SK-N-SH (cell line): ENCODE results near the gene ATF3. TPM values are rescaled to one million over a fixed set of nuclear protein-coding genes. Genes with fewer than 3 reads are reported as not detected.

Experiments
- CTCF ChIA-PET: fragments of 300-600, 350-600 bp; formaldehyde crosslinking; extraction: SDS; loops from one replicate; lab custom pipeline; 2021; lab: Yijun Ruan, JAX
- POLR2A ChIA-PET: fragments of 350-600 bp; sonication (Branson Sonifier 250); formaldehyde crosslinking; extraction: SDS; loops from one replicate; lab custom pipeline; 2020; ENCODE audit warnings: antibody characterized with exemption, inconsistent platforms; lab: Yijun Ruan, JAX
- DNase-seq: peaks from one replicate; pipeline ENCODE4 v3.0.0; 2012
- H2AFZ ChIP-seq: fragments of 200-600 bp; sonication (generic); 2 replicates; pipeline ENCODE4 v1.8.1; 2016; ENCODE audit warnings: antibody characterized with exemption, mild to moderate bottlenecking, low read depth
- H3F3A ChIP-seq: fragments of 200-600 bp; sonication (generic); replicated peaks from 2 replicates; pipeline ENCODE3; 2016; ENCODE audit warnings: antibody characterized with exemption, mild to moderate bottlenecking; ENCODE audit not compliant: insufficient read depth
- H3K27ac ChIP-seq, 2 experiments: fragments of 200-500 bp in 1 of 2; fragments of 200-600 bp in 1 of 2; sonication (Bioruptor generic) in 1 of 2; sonication (generic), shearing (Covaris generic) in 1 of 2; 2 replicates each; pipeline versions ENCODE4 v1.5.1 to v1.6.1; 2014 to 2016; ENCODE audit warnings: low read depth in 2 of 2, inconsistent platforms in 1 of 2, low read length in 1 of 2, mild to moderate bottlenecking in 1 of 2, mixed read lengths in 1 of 2
- H3K27me3 ChIP-seq: fragments of 200-600 bp; sonication (generic), shearing (Covaris generic); 2 replicates; pipeline ENCODE4 v1.6.1; 2016; ENCODE audit warnings: mixed run types; ENCODE audit not compliant: insufficient read depth
- H3K36me3 ChIP-seq, 2 experiments: fragments of 200-500 bp in 1 of 2; fragments of 200-600 bp in 1 of 2; sonication (Bioruptor generic) in 1 of 2; sonication (generic) in 1 of 2; replicated peaks in 1 of 2; 2 replicates each; pipeline versions ENCODE3 to v1.5.1; 2014 to 2016; ENCODE audit warnings: low read length in 1 of 2, mild to moderate bottlenecking in 1 of 2; ENCODE audit not compliant: insufficient read depth in 2 of 2, control insufficient read depth in 1 of 2
- H3K4me1 ChIP-seq, 2 experiments: fragments of 200-500 bp in 1 of 2; fragments of 200-600 bp in 1 of 2; sonication (Bioruptor generic) in 1 of 2; sonication (generic), shearing (Covaris generic) in 1 of 2; 2 replicates each; pipeline versions ENCODE4 v1.5.1 to v1.6.1; 2014 to 2016; ENCODE audit warnings: low read depth in 1 of 2, low read length in 1 of 2, mixed run types in 1 of 2; ENCODE audit not compliant: insufficient read depth in 2 of 2, control insufficient read depth in 1 of 2
- H3K4me2 ChIP-seq: fragments of 200-600 bp; sonication (generic), shearing (Covaris generic); 2 replicates; pipeline ENCODE4 v1.6.1; 2017; ENCODE audit warnings: mixed run types
- H3K4me3 ChIP-seq, 2 experiments: fragments of 200-500 bp in 1 of 2; fragments of 200-600 bp in 1 of 2; sonication (Bioruptor generic) in 1 of 2; sonication (generic), shearing (Covaris generic) in 1 of 2; 2 replicates each; pipeline versions ENCODE4 v1.5.1 to v1.8.1; 2014 to 2016; ENCODE audit warnings: low read depth in 2 of 2, inconsistent platforms in 1 of 2, low read length in 1 of 2, mild to moderate bottlenecking in 1 of 2, mixed read lengths in 1 of 2, moderate library complexity in 1 of 2
- H3K79me2 ChIP-seq: fragments of 200-600 bp; sonication (generic); 2 replicates; pipeline ENCODE4 v1.8.1; 2017; ENCODE audit warnings: mild to moderate bottlenecking; ENCODE audit not compliant: insufficient read depth
- H3K9ac ChIP-seq: fragments of 200-600 bp; sonication (generic); 2 replicates; pipeline ENCODE4 v1.6.1; 2017; ENCODE audit warnings: mixed run types
- H3K9me2 ChIP-seq: fragments of 200-600 bp; sonication (generic); 2 replicates; pipeline ENCODE4 v1.6.1; 2017; ENCODE audit warnings: mixed run types
- H3K9me3 ChIP-seq: fragments of 200-600 bp; sonication (generic); 2 replicates; pipeline ENCODE4 v1.6.1; 2017; ENCODE audit warnings: mixed run types, mild to moderate bottlenecking, moderate library complexity
- H4K20me1 ChIP-seq: fragments of 200-600 bp; sonication (generic); 2 replicates; pipeline ENCODE4 v1.6.1; 2017; ENCODE audit warnings: mild to moderate bottlenecking, mixed run types; ENCODE audit not compliant: insufficient read depth
- CHD2 ChIP-seq: fragments of 150-350 bp; IDR thresholded peaks from 2 replicates; pipeline ENCODE4 v1.6.1; 2018; ENCODE audit warnings: low read length; ENCODE audit not compliant: partially characterized antibody
- ELF1 ChIP-seq: IDR thresholded peaks from 2 replicates; pipeline ENCODE4 v1.4.0; 2012
- EP300 ChIP-seq, 2 experiments: IDR thresholded peaks; 2 replicates each; pipeline versions ENCODE4 v1.4.0 to v1.6.1; 2012; ENCODE audit warnings: borderline replicate concordance in 1 of 2, low read depth in 1 of 2, low read length in 1 of 2
- EZH2phosphoT487 ChIP-seq: fragments of 200-600 bp; sonication (generic); IDR thresholded peaks from 2 replicates; pipeline ENCODE4 v1.6.1; 2017; ENCODE audit warnings: low read depth, mixed run types, mild to moderate bottlenecking, antibody characterized with exemption, moderate library complexity, borderline replicate concordance
- JUND ChIP-seq: IDR thresholded peaks from 2 replicates; pipeline ENCODE4 v1.4.0; 2012
- NFIC ChIP-seq: IDR thresholded peaks from 2 replicates; pipeline ENCODE4 v1.4.0; 2012; ENCODE audit warnings: borderline replicate concordance
- NRF1 ChIP-seq: IDR thresholded peaks from 2 replicates; pipeline ENCODE4 v1.6.1; 2012; ENCODE audit warnings: low read depth, mild to moderate bottlenecking, low read length
- POLR2AphosphoS5 ChIP-seq: IDR thresholded peaks from 2 replicates; pipeline ENCODE4 v1.6.1; 2012; ENCODE audit warnings: low read depth, low read length
- RFX5 ChIP-seq: IDR thresholded peaks from 2 replicates; pipeline ENCODE4 v1.6.1; 2012; ENCODE audit warnings: mild to moderate bottlenecking, improper control_type of control experiment, low read length
- SIN3A ChIP-seq: IDR thresholded peaks from 2 replicates; pipeline ENCODE4 v1.6.1; 2012; ENCODE audit warnings: low read depth, mild to moderate bottlenecking, low read length, moderate library complexity, borderline replicate concordance
- TAF1 ChIP-seq: IDR thresholded peaks from 2 replicates; pipeline ENCODE4 v1.6.1; 2012; ENCODE audit warnings: low read depth, mild to moderate bottlenecking, low read length, moderate library complexity, borderline replicate concordance
- TCF12 ChIP-seq: IDR thresholded peaks from 2 replicates; pipeline ENCODE4 v1.4.0; 2012
- TEAD4 ChIP-seq: IDR thresholded peaks from 2 replicates; pipeline ENCODE4 v1.4.0; 2012; ENCODE audit warnings: mild to moderate bottlenecking, borderline replicate concordance; ENCODE audit not compliant: insufficient read depth
- YY1 ChIP-seq: IDR thresholded peaks from 2 replicates; pipeline ENCODE4 v1.4.0; 2012; ENCODE audit warnings: low read depth, mild to moderate bottlenecking
- WGBS: methylation state at CpG from one replicate; pipeline ENCODE4 v1.1.6; 2017; ENCODE audit warnings: low lambda C conversion rate; 5-methylcytosine and 5-hydroxymethylcytosine counted together
- polyA plus RNA-seq, 3 experiments: library from polyadenylated mRNA; depleted of rRNA; stranded (reverse); fragments of >200 nt; gene quantifications; 2 replicates each; pipeline ENCODE4 v1.2.3, GENCODE V29; 2012
- TF ChIP-seq, protein P1 (sequence below): fragments of 200-600 bp; sonication (generic); IDR thresholded peaks from 2 replicates; pipeline ENCODE4 v1.6.1; 2017; ENCODE audit warnings: antibody characterized with exemption, mild to moderate bottlenecking, moderate library complexity
- TF ChIP-seq, protein P2 (sequence below): IDR thresholded peaks from 2 replicates; pipeline ENCODE4 v1.4.0; 2012; ENCODE audit warnings: low read depth, borderline replicate concordance
- TF ChIP-seq, protein P3 (sequence below): IDR thresholded peaks from 2 replicates; pipeline ENCODE4 v1.4.0; 2012; ENCODE audit warnings: low read depth, borderline replicate concordance
- TF ChIP-seq, protein P4 (sequence below): IDR thresholded peaks from 2 replicates; pipeline ENCODE4 v1.6.1; 2012; ENCODE audit warnings: mild to moderate bottlenecking, low read depth, low read length, moderate library complexity

The ATF3 gene
- polyA plus RNA-seq, 1 of the 3 experiments (the other 2 are of a cell fraction), result 29.7 TPM

DNA sequence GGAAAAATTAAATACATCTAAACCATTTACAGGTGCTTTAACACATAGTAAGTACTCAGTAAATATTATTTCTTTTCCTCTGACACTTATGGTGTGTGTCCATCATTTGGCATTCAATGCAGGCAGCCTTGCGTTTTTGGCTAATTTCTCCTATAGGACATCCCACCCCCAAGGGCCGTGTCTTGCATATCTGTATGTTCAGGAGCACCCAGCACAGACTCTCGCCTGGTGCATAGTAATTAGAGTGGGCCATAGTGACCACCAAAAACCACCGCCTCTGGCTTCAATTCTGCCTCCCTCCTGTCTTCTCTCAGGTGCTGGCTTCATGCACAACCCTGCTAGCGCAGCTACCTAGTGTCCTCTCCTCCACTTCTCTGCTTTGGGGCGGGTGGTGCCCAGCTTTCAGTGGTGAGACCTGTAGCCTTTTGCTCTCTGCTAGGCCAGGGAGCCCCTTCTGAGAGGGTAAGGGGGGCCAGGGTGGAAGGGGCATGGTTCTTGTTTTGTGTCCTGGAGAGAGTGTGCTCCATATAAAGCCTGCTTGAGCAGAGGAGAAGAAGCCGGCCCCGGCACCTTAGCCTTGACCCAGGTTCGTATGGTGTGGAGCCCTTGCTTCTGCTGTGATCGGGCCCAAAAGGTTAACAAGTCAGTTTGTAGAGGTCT is 57.7 kb downstream of the ATF3 start:
- no peak overlapping the region for H3K4me2 ChIP-seq
- H3K9ac ChIP-seq, result no peak overlapping the region
- H3K36me3 ChIP-seq, result no peaks in the 10 kb centered on the region
- H3K9me2 ChIP-seq, result no peaks in the 10 kb centered on the region
- no peak overlapping the region for H3K4me3 ChIP-seq
- ChIA-PET CTCF (interaction anchor here (1.0 to 6.0 kb wide), 3 partner anchors 58 to 188 kb away, joined by 3 to 51 read pairs (median 24); partner anchors contain the start of gene ATF3), POLR2A (interaction anchor here (1.0 kb wide), 1 partner anchor 108 kb away, joined by 5 read pairs; no protein-coding TSS in a partner anchor)
- H3K79me2 ChIP-seq, result no peaks in the 10 kb centered on the region
- no peaks in the 10 kb centered on the region for H3K27me3 ChIP-seq
- peaks cover 22 to 44% of the 10 kb centered on the region in 2 experiments for H3K4me1 ChIP-seq
- TF ChIP-seq, protein P1, sequence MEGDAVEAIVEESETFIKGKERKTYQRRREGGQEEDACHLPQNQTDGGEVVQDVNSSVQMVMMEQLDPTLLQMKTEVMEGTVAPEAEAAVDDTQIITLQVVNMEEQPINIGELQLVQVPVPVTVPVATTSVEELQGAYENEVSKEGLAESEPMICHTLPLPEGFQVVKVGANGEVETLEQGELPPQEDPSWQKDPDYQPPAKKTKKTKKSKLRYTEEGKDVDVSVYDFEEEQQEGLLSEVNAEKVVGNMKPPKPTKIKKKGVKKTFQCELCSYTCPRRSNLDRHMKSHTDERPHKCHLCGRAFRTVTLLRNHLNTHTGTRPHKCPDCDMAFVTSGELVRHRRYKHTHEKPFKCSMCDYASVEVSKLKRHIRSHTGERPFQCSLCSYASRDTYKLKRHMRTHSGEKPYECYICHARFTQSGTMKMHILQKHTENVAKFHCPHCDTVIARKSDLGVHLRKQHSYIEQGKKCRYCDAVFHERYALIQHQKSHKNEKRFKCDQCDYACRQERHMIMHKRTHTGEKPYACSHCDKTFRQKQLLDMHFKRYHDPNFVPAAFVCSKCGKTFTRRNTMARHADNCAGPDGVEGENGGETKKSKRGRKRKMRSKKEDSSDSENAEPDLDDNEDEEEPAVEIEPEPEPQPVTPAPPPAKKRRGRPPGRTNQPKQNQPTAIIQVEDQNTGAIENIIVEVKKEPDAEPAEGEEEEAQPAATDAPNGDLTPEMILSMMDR, result no peak
- TF ChIP-seq NRF1 (no peak), EZH2phosphoT487 (no peak), TAF1 (no peak), JUND (no peak), SIN3A (no peak), NFIC (no peak), CHD2 (no peak), RFX5 (no peak), EP300 (IDR thresholded peaks at IDR 0.05; ENCODE audit: borderline replicate concordance in 1 of 2, low read depth in 1 of 2, low read length in 1 of 2) (no peak), YY1 (no peak), TCF12 (no peak), ELF1 (no peak), TEAD4 (no peak), POLR2AphosphoS5 (no peak)
- TF ChIP-seq, protein P2, sequence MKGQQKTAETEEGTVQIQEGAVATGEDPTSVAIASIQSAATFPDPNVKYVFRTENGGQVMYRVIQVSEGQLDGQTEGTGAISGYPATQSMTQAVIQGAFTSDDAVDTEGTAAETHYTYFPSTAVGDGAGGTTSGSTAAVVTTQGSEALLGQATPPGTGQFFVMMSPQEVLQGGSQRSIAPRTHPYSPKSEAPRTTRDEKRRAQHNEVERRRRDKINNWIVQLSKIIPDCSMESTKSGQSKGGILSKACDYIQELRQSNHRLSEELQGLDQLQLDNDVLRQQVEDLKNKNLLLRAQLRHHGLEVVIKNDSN, result no peak
- TF ChIP-seq, protein P3, sequence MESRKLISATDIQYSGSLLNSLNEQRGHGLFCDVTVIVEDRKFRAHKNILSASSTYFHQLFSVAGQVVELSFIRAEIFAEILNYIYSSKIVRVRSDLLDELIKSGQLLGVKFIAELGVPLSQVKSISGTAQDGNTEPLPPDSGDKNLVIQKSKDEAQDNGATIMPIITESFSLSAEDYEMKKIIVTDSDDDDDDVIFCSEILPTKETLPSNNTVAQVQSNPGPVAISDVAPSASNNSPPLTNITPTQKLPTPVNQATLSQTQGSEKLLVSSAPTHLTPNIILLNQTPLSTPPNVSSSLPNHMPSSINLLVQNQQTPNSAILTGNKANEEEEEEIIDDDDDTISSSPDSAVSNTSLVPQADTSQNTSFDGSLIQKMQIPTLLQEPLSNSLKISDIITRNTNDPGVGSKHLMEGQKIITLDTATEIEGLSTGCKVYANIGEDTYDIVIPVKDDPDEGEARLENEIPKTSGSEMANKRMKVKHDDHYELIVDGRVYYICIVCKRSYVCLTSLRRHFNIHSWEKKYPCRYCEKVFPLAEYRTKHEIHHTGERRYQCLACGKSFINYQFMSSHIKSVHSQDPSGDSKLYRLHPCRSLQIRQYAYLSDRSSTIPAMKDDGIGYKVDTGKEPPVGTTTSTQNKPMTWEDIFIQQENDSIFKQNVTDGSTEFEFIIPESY, result no peak
- TF ChIP-seq, protein P4, sequence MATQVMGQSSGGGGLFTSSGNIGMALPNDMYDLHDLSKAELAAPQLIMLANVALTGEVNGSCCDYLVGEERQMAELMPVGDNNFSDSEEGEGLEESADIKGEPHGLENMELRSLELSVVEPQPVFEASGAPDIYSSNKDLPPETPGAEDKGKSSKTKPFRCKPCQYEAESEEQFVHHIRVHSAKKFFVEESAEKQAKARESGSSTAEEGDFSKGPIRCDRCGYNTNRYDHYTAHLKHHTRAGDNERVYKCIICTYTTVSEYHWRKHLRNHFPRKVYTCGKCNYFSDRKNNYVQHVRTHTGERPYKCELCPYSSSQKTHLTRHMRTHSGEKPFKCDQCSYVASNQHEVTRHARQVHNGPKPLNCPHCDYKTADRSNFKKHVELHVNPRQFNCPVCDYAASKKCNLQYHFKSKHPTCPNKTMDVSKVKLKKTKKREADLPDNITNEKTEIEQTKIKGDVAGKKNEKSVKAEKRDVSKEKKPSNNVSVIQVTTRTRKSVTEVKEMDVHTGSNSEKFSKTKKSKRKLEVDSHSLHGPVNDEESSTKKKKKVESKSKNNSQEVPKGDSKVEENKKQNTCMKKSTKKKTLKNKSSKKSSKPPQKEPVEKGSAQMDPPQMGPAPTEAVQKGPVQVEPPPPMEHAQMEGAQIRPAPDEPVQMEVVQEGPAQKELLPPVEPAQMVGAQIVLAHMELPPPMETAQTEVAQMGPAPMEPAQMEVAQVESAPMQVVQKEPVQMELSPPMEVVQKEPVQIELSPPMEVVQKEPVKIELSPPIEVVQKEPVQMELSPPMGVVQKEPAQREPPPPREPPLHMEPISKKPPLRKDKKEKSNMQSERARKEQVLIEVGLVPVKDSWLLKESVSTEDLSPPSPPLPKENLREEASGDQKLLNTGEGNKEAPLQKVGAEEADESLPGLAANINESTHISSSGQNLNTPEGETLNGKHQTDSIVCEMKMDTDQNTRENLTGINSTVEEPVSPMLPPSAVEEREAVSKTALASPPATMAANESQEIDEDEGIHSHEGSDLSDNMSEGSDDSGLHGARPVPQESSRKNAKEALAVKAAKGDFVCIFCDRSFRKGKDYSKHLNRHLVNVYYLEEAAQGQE, result no peak
- no peak for DNase-seq
- peak overlapping the region in 1 of 2 experiments; percentile 99; a peak in 2 of 4 replicates for H3K27ac ChIP-seq
- H4K20me1 ChIP-seq, result no peaks in the 10 kb centered on the region
- H3F3A ChIP-seq, result peaks cover 21% of the 10 kb centered on the region
- H3K9me3 ChIP-seq, result no peaks in the 10 kb centered on the region
- H2AFZ ChIP-seq, result no peak overlapping the region
- WGBS, result 82% methylated on average over 7 of the region's 10 CpGs
